ENCODE measurements around the gene GRID1.

The GRID1 gene

DNA sequence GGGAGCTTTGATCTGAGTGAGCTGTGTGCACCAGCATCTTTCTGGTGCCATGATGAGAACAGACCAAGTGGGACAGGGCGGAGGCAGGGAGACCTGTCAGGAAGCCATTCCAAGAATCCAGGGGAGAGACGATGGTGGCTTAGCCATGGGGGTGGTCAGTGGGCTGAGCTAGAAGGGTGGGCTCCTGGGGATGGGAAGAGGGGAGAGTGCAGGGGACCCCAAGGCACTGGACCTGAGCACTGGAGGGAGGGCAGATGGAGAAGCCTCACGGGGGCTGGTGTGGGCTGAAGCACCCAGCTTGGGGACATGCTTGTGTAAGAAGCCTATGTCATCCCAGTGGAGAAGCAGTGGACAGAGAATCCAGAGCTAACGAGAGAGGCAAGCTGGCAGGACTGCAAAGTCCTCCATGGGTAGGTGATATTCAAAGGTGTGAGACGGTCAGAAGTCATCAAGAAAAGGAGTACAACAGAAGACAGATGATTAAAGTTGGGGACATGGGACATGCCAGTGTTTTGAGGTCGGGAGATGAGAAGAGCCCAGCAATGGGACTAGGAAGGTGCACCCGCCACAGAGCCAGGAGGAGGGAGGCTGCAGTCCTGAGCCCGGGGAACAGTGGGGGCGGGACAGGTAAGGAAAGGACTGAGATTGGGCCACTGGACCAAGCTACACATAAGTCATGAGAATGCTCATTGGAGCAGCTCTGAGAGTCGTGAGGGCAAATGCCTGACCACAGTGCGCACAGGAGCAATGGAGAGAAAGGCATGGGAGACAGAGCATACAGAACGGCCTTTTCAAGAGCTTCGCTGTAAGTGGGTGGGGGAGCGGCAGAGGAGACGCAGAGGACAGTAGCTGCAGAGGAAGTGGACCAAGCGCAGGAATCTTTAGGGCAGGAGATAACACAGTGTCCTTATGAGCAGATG lies 72.0 kb downstream of the GRID1 start:
- Histone ChIP-seq H3K36me3 (no peaks in the 10 kb centered on the region), H3K9me3 (no peaks in the 10 kb centered on the region), H3K4me1 (ENCODE audit: control insufficient read depth in 1 of 2, insufficient read depth in 1 of 2, low read depth in 1 of 2, low read length in 1 of 2) (no peaks in the 10 kb centered on the region), H3K27ac (no peak overlapping the region), H3K27me3 (no peaks in the 10 kb centered on the region), H3K4me3 (ENCODE audit: low read depth in 1 of 2, low read length in 1 of 2) (no peak overlapping the region)
- TF ChIP-seq, protein P1, sequence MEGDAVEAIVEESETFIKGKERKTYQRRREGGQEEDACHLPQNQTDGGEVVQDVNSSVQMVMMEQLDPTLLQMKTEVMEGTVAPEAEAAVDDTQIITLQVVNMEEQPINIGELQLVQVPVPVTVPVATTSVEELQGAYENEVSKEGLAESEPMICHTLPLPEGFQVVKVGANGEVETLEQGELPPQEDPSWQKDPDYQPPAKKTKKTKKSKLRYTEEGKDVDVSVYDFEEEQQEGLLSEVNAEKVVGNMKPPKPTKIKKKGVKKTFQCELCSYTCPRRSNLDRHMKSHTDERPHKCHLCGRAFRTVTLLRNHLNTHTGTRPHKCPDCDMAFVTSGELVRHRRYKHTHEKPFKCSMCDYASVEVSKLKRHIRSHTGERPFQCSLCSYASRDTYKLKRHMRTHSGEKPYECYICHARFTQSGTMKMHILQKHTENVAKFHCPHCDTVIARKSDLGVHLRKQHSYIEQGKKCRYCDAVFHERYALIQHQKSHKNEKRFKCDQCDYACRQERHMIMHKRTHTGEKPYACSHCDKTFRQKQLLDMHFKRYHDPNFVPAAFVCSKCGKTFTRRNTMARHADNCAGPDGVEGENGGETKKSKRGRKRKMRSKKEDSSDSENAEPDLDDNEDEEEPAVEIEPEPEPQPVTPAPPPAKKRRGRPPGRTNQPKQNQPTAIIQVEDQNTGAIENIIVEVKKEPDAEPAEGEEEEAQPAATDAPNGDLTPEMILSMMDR (IDR thresholded peaks at IDR 0.05): no peak

GRCh38 chr10:86293396-86293791 lies 73.2 kb downstream of the GRID1 start:
- Histone ChIP-seq H3K4me3 (ENCODE audit: low read depth in 1 of 2, low read length in 1 of 2) (no peak overlapping the region), H3K9me3 (no peaks in the 10 kb centered on the region), H3K4me1 (ENCODE audit: control insufficient read depth in 1 of 2, insufficient read depth in 1 of 2, low read depth in 1 of 2, low read length in 1 of 2) (no peaks in the 10 kb centered on the region), H3K27ac (no peak overlapping the region), H3K27me3 (no peaks in the 10 kb centered on the region), H3K36me3 (no peaks in the 10 kb centered on the region)
- TF ChIP-seq, protein P1 (IDR thresholded peaks at IDR 0.05): no peak

GRCh38 chr10:86292462-86293395 lies 73.9 kb downstream of the GRID1 start:
- TF ChIP-seq, protein P1 (IDR thresholded peaks at IDR 0.05): no peak
- H3K4me3 ChIP-seq (ENCODE audit: low read depth in 1 of 2, low read length in 1 of 2): no peak overlapping the region
- no peaks in the 10 kb centered on the region for H3K27me3 ChIP-seq
- no peaks in the 10 kb centered on the region for H3K4me1 ChIP-seq (ENCODE audit: control insufficient read depth in 1 of 2, insufficient read depth in 1 of 2, low read depth in 1 of 2, low read length in 1 of 2)
- H3K36me3 ChIP-seq: no peaks in the 10 kb centered on the region
- no peak overlapping the region for H3K27ac ChIP-seq
- no peaks in the 10 kb centered on the region for H3K9me3 ChIP-seq

- Histone ChIP-seq H3K4me3 (ENCODE audit: low read depth in 1 of 2, low read length in 1 of 2) (no peak overlapping the region), H3K27me3 (no peaks in the 10 kb centered on the region), H3K9me3 (no peaks in the 10 kb centered on the region), H3K36me3 (no peaks in the 10 kb centered on the region), H3K27ac (no peak overlapping the region), H3K4me1 (ENCODE audit: control insufficient read depth in 1 of 2, insufficient read depth in 1 of 2, low read depth in 1 of 2, low read length in 1 of 2) (no peaks in the 10 kb centered on the region)
- TF ChIP-seq, protein P1 (IDR thresholded peaks at IDR 0.05): no peak
Observed at GRCh38 chr10:86291616-86292340, 74.8 kb downstream of the GRID1 start.

GRCh38 chr10:86290933-86291615 lies 75.5 kb downstream of the GRID1 start:
- no peak overlapping the region for H3K27ac ChIP-seq
- TF ChIP-seq, protein P1 (IDR thresholded peaks at IDR 0.05): no peak
- no peaks in the 10 kb centered on the region for H3K36me3 ChIP-seq
- no peaks in the 10 kb centered on the region for H3K4me1 ChIP-seq (ENCODE audit: control insufficient read depth in 1 of 2, insufficient read depth in 1 of 2, low read depth in 1 of 2, low read length in 1 of 2)
- H3K9me3 ChIP-seq: no peaks in the 10 kb centered on the region
- H3K27me3 ChIP-seq: no peaks in the 10 kb centered on the region
- H3K4me3 ChIP-seq (ENCODE audit: low read depth in 1 of 2, low read length in 1 of 2): no peak overlapping the region
